Thoracic aorta (tissue), 2 donors: ENCODE data around the gene MXD4. TPM values are rescaled to one million over a fixed set of nuclear protein-coding genes. Genes with fewer than 3 reads are reported as not detected.
"Not testable (repeated sequence)": the region's sequence is repeated elsewhere in the genome, so short reads cannot be mapped to it uniquely, and the experiment has no call there.

Experiments
- ATAC-seq: fragments of 150-250 bp; one replicate; pipeline ENCODE4 v1.8.0; 2017; ENCODE audit warnings: low read depth; ENCODE audit not compliant: insufficient number of reproducible peaks, low FRiP score
- DNase-seq: peaks from one replicate; pipeline ENCODE4 v3.0.0-alpha.2; 2020; ENCODE audit warnings: low spot score
- H3K27ac ChIP-seq, 2 donors: fragments of 200-600 bp; sonication (generic); 1 replicate in 1 of 2; 2 replicates in 1 of 2; pipeline ENCODE4 v1.5.1; 2016; ENCODE audit warnings: mild to moderate bottlenecking in 2 of 2, moderate library complexity in 2 of 2
- H3K27me3 ChIP-seq: fragments of 200-600 bp; sonication (generic); replicated peaks from 2 replicates; pipeline ENCODE4 v1.6.0; 2016; ENCODE audit warnings: mild to moderate bottlenecking; ENCODE audit not compliant: insufficient read depth
- H3K36me3 ChIP-seq: fragments of 200-600 bp; sonication (generic); one replicate; pipeline ENCODE4 v1.5.1; 2016
- H3K4me1 ChIP-seq, 2 donors: fragments of 200-600 bp; sonication (generic); 1 replicate in 1 of 2; 2 replicates in 1 of 2; pipeline versions ENCODE4 v1.5.1 to v1.6.0; 2016; ENCODE audit warnings: low read depth in 2 of 2, mild to moderate bottlenecking in 1 of 2; ENCODE audit not compliant: control insufficient read depth in 1 of 2
- H3K4me3 ChIP-seq: fragments of 200-600 bp; sonication (generic); 2 replicates; pipeline ENCODE4 v1.5.1; 2016; ENCODE audit warnings: mild to moderate bottlenecking
- H3K9me3 ChIP-seq: fragments of 200-600 bp; sonication (generic); 2 replicates; pipeline ENCODE4 v1.5.1; 2016
- CTCF ChIP-seq: fragments of 200-600 bp; sonication (generic); IDR thresholded peaks from one replicate; pipeline ENCODE4 v1.5.1; 2019; ENCODE audit warnings: antibody characterized with exemption
- total RNA-seq, 2 donors: library from RNA; depleted of rRNA; stranded (reverse); fragments of >200 nt; gene quantifications; one replicate each; pipeline versions ENCODE4 v1.1.0 to v1.2.3, GENCODE V29; 2016

MXD4 gene
- total RNA-seq, 2 donors from 2014 or later, result 93.1 to 105 TPM

- Histone ChIP-seq H3K4me3 (no peak overlapping the region), H3K4me1 (no peaks in the 10 kb centered on the region), H3K9me3 (no peaks in the 10 kb centered on the region), H3K27me3 (no peaks in the 10 kb centered on the region), H3K36me3 (peaks cover 19% of the 10 kb centered on the region), H3K27ac (no peak overlapping the region)
- no peak for TF ChIP-seq CTCF
- DNase-seq (no peak), ATAC-seq (no peak)
Measured at GRCh38 chr4:2231082-2231481, 30.8 kb downstream of the MXD4 start.

DNA sequence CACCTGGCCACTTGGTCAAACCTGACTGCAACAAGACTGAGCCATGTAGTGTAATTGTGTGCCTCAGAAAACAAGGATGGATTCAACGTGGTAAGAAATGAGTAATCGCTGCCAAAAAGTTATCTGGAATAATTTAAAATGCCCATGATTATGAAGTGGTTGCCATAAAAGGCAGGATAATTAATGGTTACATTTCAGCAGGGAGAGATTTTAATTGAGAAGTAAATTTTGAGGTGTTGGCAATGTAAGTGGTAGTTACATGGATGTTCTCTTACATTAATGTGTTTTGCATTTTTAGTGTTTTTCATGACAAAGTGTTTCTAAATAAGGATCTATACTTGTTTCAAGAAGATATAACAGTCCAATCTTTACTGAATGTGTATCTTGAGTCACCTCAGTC, 35.6 kb downstream of the MXD4 start:
- TF ChIP-seq CTCF, result no peak
- no peaks in the 10 kb centered on the region for H3K9me3 ChIP-seq
- H3K4me1 ChIP-seq, result no peaks in the 10 kb centered on the region
- H3K36me3 ChIP-seq, result peaks cover 18% of the 10 kb centered on the region
- no peaks in the 10 kb centered on the region for H3K27me3 ChIP-seq
- DNase-seq, result no peak
- H3K27ac ChIP-seq, result no peak overlapping the region
- no peak for ATAC-seq
- no peak overlapping the region for H3K4me3 ChIP-seq

GRCh38 chr4:2222838-2223237, 39.1 kb downstream of the MXD4 start:
- H3K9me3 ChIP-seq, result no peaks in the 10 kb centered on the region
- H3K27ac ChIP-seq, result no peak overlapping the region
- no peak overlapping the region for H3K4me3 ChIP-seq
- DNase-seq (no peak), ATAC-seq (no peak)
- no peaks in the 10 kb centered on the region for H3K4me1 ChIP-seq
- TF ChIP-seq CTCF, result no peak
- peaks cover 15% of the 10 kb centered on the region for H3K36me3 ChIP-seq
- no peaks in the 10 kb centered on the region for H3K27me3 ChIP-seq

- not testable (repeated sequence) for H3K27me3 ChIP-seq, DNase-seq, H3K27ac ChIP-seq, H3K9me3 ChIP-seq, ATAC-seq, H3K4me1 ChIP-seq, H3K4me3 ChIP-seq
- H3K36me3 ChIP-seq, result peaks cover 15% of the 10 kb centered on the region
Measured at GRCh38 chr4:2221378-2221777, 40.5 kb downstream of the MXD4 start.

DNA sequence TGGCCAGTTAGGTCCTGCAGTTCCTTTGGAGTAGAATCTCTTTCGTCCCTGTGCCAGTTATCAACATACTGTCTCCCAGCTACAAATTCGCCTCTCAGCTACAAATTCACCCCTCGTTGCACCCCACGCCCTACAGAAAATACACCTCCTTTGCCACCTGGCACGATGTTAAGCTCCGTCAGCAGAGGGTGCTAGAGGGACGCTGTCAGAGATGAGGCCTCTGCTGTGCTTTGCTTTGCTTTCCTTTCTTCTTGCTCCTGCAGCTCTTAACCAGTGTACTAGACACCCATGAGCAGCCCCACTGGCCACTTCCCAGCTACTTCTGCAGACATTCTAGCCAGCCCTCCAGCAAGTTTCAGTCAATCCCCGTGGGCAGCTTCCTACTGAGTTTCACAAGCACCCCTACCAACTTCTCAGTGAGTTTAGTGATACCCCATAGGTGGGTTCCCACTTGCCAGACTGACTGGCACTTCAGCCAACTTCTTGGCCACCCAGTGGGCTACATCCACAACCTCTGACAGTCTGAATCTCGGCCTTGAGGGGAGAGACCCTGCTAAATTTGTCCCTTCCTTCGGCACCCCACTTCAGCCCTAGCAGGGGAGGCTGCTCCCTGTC, 41.8 kb downstream of the MXD4 start:
- Histone ChIP-seq H3K27me3 (no peaks in the 10 kb centered on the region), H3K4me3 (no peak overlapping the region), H3K4me1 (no peaks in the 10 kb centered on the region), H3K27ac (no peak overlapping the region), H3K9me3 (no peaks in the 10 kb centered on the region), H3K36me3 (peaks cover 11% of the 10 kb centered on the region)
- TF ChIP-seq CTCF, result peak; percentile 69
- ATAC-seq (peak; percentile 48), DNase-seq (peak; percentile 13)

DNA sequence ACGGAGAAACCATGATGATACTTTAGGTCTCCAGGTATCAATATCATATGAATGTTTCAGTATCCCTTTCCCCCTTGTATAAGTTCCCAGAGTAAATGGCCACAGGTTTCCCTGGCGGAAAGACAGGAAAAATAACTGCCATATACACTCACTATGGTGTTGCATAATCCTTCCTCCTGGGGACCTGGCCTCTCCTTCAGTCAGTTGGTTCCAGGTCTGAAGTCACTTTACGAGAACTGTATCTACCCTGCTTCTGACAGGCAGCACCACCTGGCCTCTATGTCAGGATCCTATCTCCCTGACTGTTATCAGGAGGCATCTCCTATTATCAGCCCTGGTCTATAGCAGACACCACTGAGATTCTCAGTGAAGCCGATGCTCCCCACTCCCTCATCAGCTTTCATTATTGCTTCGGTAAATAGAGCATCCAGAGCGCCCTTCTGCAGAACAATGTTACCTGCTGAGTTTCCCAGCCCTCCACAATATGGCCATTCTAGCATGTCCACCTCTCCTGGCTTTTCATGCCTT, 42.6 kb downstream of the MXD4 start:
- H3K9me3 ChIP-seq, result no peaks in the 10 kb centered on the region
- H3K27ac ChIP-seq, result no peak overlapping the region
- DNase-seq, result no peak
- H3K36me3 ChIP-seq, result peaks cover 8% of the 10 kb centered on the region
- no peaks in the 10 kb centered on the region for H3K27me3 ChIP-seq
- no peaks in the 10 kb centered on the region for H3K4me1 ChIP-seq
- H3K4me3 ChIP-seq, result no peak overlapping the region
- ATAC-seq, result no peak
- TF ChIP-seq CTCF, result no peak
